ENCODE measurements around the gene CHFR.
"Not testable (repeated sequence)": the region's sequence is repeated elsewhere in the genome, so short reads cannot be mapped to it uniquely, and the experiment has no call there.

Gene CHFR

GRCh38 chr12:132874175-132874574 lies 13.2 kb downstream of the CHFR start:
- DNase-seq (ENCODE audit: low read depth), result no peak

GRCh38 chr12:132873724-132874123 lies 13.7 kb downstream of the CHFR start:
- no peak for DNase-seq (ENCODE audit: low read depth)

- DNase-seq (ENCODE audit: low read depth), result peak; percentile 17
These were observed 14.4 kb downstream of the CHFR start for GRCh38 chr12:132872975-132873421.

GRCh38 chr12:132872073-132872855 lies 15.1 kb downstream of the CHFR start:
- no peak for DNase-seq (ENCODE audit: low read depth)

GRCh38 chr12:132869551-132869950 lies 17.9 kb downstream of the CHFR start:
- DNase-seq (ENCODE audit: low read depth), result no peak

- no peak for DNase-seq (ENCODE audit: low read depth)
These were observed 21.1 kb downstream of the CHFR start for GRCh38 chr12:132866251-132866828.

- DNase-seq (ENCODE audit: low read depth), result no peak
These were observed 25.8 kb downstream of the CHFR start for GRCh38 chr12:132861558-132861957.

- DNase-seq (ENCODE audit: low read depth), result no peak
These were observed 28.6 kb downstream of the CHFR start for GRCh38 chr12:132858718-132859266.

- DNase-seq (ENCODE audit: low read depth), result not testable (repeated sequence)
These were observed 30.4 kb downstream of the CHFR start for GRCh38 chr12:132857019-132857418.

GRCh38 chr12:132856581-132856980 lies 30.8 kb downstream of the CHFR start:
- DNase-seq (ENCODE audit: low read depth), result no peak

GRCh38 chr12:132855211-132855610 lies 32.2 kb downstream of the CHFR start:
- DNase-seq (ENCODE audit: low read depth), result not testable (repeated sequence)

- no peak for DNase-seq (ENCODE audit: low read depth)
These were observed 33.9 kb downstream of the CHFR start for GRCh38 chr12:132853285-132854092.

GRCh38 chr12:132852496-132852895 lies 34.9 kb downstream of the CHFR start:
- no peak for DNase-seq (ENCODE audit: low read depth)

GRCh38 chr12:132851465-132851864 lies 35.9 kb downstream of the CHFR start:
- DNase-seq (ENCODE audit: low read depth), result no peak

- DNase-seq (ENCODE audit: low read depth), result no peak
These were observed 37.1 kb downstream of the CHFR start for GRCh38 chr12:132850291-132850690.

GRCh38 chr12:132848521-132848920 lies 38.9 kb downstream of the CHFR start:
- DNase-seq (ENCODE audit: low read depth), result no peak

- no peak for DNase-seq (ENCODE audit: low read depth)
These were observed 39.7 kb downstream of the CHFR start for GRCh38 chr12:132847363-132848356.

GRCh38 chr12:132844681-132845080 lies 42.7 kb downstream of the CHFR start:
- not testable (repeated sequence) for DNase-seq (ENCODE audit: low read depth)

GRCh38 chr12:132842449-132843045 lies 44.9 kb downstream of the CHFR start:
- DNase-seq (ENCODE audit: low read depth), result no peak

- no peak for DNase-seq (ENCODE audit: low read depth)
These were observed 46.3 kb downstream of the CHFR start for GRCh38 chr12:132841151-132841550.

- no peak for DNase-seq (ENCODE audit: low read depth)
These were observed 46.9 kb downstream of the CHFR start for GRCh38 chr12:132840536-132840935.
